ENCODE results near the gene NOS1AP. TPM values are rescaled to one million over a fixed set of nuclear protein-coding genes. Genes with fewer than 3 reads are reported as not detected.
A peak's percentile ranks its signal among the peaks of the same experiment; 100 is the strongest.

The NOS1AP gene
- polyA plus RNA-seq, 1 experiment: 0.04 TPM

DNA sequence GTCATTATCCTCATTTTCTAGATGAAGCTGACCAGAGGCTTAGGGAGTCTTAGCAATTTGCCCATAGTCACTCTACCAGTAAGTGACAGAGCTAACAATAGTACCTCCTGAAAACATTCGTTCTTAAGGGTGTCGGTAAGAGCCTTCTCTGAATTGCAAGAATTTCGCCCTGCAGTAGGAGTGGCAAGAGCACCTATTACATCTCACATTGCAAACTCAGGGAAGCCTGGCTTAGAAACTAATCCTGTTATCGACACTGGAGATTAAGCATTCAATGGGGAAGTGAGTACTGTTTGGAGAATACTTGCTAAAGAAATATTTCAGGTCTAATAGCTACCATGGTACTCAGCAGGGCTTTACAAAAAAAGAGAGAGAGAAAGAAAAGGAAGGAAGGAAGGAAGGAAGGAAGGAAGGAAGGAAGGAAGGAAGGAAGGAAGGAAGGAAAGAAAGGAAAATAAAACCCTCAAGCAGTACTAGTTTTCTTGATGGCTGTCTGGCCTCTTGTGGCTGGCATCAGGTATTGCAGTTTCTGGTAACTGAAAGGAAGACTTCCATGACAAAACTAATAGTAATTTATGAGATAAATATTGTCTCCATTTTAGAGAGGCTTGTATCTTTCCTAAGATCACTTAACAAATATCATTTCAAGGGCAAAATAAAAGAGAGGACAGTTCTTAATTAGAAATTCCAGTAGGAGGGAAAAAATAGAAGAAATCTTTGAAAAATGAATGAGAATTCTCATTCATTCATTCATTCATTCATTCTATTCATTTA is 322.5 kb downstream of the NOS1AP start:
- H3K4me3 ChIP-seq (ENCODE audit: low read depth, low read length): no peak overlapping the region
- no peak for DNase-seq (ENCODE audit: low read depth, low spot score)
- H3K27me3 ChIP-seq (ENCODE audit: control insufficient read depth, insufficient read depth, low read length): peaks cover 26% of the 10 kb centered on the region
- TF ChIP-seq, protein P1, sequence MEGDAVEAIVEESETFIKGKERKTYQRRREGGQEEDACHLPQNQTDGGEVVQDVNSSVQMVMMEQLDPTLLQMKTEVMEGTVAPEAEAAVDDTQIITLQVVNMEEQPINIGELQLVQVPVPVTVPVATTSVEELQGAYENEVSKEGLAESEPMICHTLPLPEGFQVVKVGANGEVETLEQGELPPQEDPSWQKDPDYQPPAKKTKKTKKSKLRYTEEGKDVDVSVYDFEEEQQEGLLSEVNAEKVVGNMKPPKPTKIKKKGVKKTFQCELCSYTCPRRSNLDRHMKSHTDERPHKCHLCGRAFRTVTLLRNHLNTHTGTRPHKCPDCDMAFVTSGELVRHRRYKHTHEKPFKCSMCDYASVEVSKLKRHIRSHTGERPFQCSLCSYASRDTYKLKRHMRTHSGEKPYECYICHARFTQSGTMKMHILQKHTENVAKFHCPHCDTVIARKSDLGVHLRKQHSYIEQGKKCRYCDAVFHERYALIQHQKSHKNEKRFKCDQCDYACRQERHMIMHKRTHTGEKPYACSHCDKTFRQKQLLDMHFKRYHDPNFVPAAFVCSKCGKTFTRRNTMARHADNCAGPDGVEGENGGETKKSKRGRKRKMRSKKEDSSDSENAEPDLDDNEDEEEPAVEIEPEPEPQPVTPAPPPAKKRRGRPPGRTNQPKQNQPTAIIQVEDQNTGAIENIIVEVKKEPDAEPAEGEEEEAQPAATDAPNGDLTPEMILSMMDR (IDR thresholded peaks at IDR 0.05; ENCODE audit: low read depth, low read length): peak; percentile 91
- no peak overlapping the region for H3K27ac ChIP-seq (ENCODE audit: low read depth, low read length)
- ChIA-PET CTCF (interaction anchor here (0.5 to 3.9 kb wide), 32 partner anchors 8 to 663 kb away, joined by 3 to 33 read pairs (median 5); no protein-coding TSS in a partner anchor), POLR2A (no interaction called here)
- no peaks in the 10 kb centered on the region for H3K9me3 ChIP-seq (ENCODE audit: control insufficient read depth, insufficient read depth, low read length)

GRCh38 chr1:162396201-162396906 is 326.9 kb downstream of the NOS1AP start:
- Histone ChIP-seq H3K27me3 (ENCODE audit: control insufficient read depth, insufficient read depth, low read length) (peaks cover 26% of the 10 kb centered on the region), H3K9me3 (ENCODE audit: control insufficient read depth, insufficient read depth, low read length) (no peaks in the 10 kb centered on the region), H3K27ac (ENCODE audit: low read depth, low read length) (no peak overlapping the region), H3K4me3 (ENCODE audit: low read depth, low read length) (no peak overlapping the region)
- CTCF ChIA-PET: no interaction called here
- DNase-seq (ENCODE audit: low read depth, low spot score): no peak
- POLR2A ChIA-PET: no interaction called here
- TF ChIP-seq, protein P1 (IDR thresholded peaks at IDR 0.05; ENCODE audit: low read depth, low read length): no peak

- Histone ChIP-seq H3K9me3 (ENCODE audit: control insufficient read depth, insufficient read depth, low read length) (no peaks in the 10 kb centered on the region), H3K27ac (ENCODE audit: low read depth, low read length) (no peak overlapping the region), H3K27me3 (ENCODE audit: control insufficient read depth, insufficient read depth, low read length) (peaks cover 26% of the 10 kb centered on the region), H3K4me3 (ENCODE audit: low read depth, low read length) (no peak overlapping the region)
- POLR2A ChIA-PET: no interaction called here
- TF ChIP-seq, protein P1 (IDR thresholded peaks at IDR 0.05; ENCODE audit: low read depth, low read length): no peak
- DNase-seq (ENCODE audit: low read depth, low spot score): no peak
- CTCF ChIA-PET: no interaction called here
Measured at GRCh38 chr1:162397039-162397448, 327.6 kb downstream of the NOS1AP start.

GRCh38 chr1:162397943-162398560 is 328.6 kb downstream of the NOS1AP start:
- no peak for DNase-seq (ENCODE audit: low read depth, low spot score)
- Histone ChIP-seq H3K4me3 (ENCODE audit: low read depth, low read length) (no peak overlapping the region), H3K9me3 (ENCODE audit: control insufficient read depth, insufficient read depth, low read length) (no peaks in the 10 kb centered on the region), H3K27ac (ENCODE audit: low read depth, low read length) (no peak overlapping the region), H3K27me3 (ENCODE audit: control insufficient read depth, insufficient read depth, low read length) (peaks cover 26% of the 10 kb centered on the region)
- ChIA-PET CTCF (interaction anchor here (1.0 to 1.3 kb wide), 2 partner anchors 8 to 9 kb away, joined by 3 read pairs; no protein-coding TSS in a partner anchor), POLR2A (interaction anchor here (0.6 kb wide), 1 partner anchor 35 kb away, joined by 3 read pairs; no protein-coding TSS in a partner anchor)
- TF ChIP-seq, protein P1 (IDR thresholded peaks at IDR 0.05; ENCODE audit: low read depth, low read length): no peak
